Thyroid gland (tissue), 4 donors: ENCODE measurements around the gene TSPAN15.

Experiments
- CTCF ChIP-seq, 6 experiments: fragments of 200-600 bp in 3 of 6; fragments of 450-650 bp in 3 of 6; sonication (generic) in 3 of 6; IDR thresholded peaks; one replicate each; pipeline ENCODE4 v1.5.1; 2016 to 2019; ENCODE audit warnings: antibody characterized with exemption in 6 of 6, mild to moderate bottlenecking in 2 of 6, inconsistent platforms in 1 of 6, moderate library complexity in 1 of 6
- POLR2A ChIP-seq, 2 donors: fragments of 450-650 bp; IDR thresholded peaks; one replicate each; pipeline ENCODE4 v1.6.1; 2017; ENCODE audit warnings: antibody characterized with exemption in 2 of 2, mild to moderate bottlenecking in 2 of 2, moderate library complexity in 1 of 2

DNA sequence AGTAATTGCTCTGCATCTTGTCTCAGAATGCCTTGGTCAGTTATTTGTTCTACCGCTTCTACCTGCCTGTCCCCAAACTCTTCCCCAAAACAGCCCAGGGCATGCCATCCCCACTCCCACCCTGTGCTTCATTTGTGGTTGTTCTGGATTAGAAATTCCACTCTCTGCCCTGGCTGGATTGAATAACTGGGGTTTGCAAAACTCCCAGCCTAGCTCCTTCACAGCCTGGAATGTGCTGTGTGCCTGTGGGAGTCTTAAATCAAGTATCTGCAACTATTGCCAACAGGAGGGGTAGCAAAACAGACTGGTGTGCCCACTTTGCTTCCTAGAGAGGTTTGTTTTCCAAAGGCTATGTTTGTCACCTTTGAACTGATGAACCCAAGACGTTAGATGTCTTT is 24.2 kb downstream of the TSPAN15 start:
- TF ChIP-seq CTCF (IDR thresholded peaks at IDR 0.05) (no peak), POLR2A (IDR thresholded peaks at IDR 0.05) (no peak)
